Measurements from ENCODE around the gene OCEL1.

- TF ChIP-seq POLR2A (IDR thresholded peaks at IDR 0.05; ENCODE audit: low read length), result no peak
- TF ChIP-seq GATA1 (IDR thresholded peaks at IDR 0.05; ENCODE audit: low read depth, low read length), result no peak
Observed at GRCh38 chr19:17246681-17247425, 20.8 kb downstream of the OCEL1 start.
